B cell (primary cell): ENCODE results near the gene TSR2. TPM values are rescaled to one million over a fixed set of nuclear protein-coding genes. Genes with fewer than 3 reads are reported as not detected.

Source experiments
- ATAC-seq: fragments of 200-7000 bp; cut with Tn5 transposase; one replicate; pipeline ENCODE4 v1.10.0; 2021; ENCODE audit warnings: low read depth, mild to moderate bottlenecking, moderate number of reproducible peaks, moderate library complexity
- CTCF ChIA-PET: fragments of 350-600 bp; sonication (Branson Sonifier 250); formaldehyde crosslinking; loops from one replicate; lab custom pipeline; 2021; ENCODE audit warnings: antibody characterized with exemption, inconsistent platforms; lab: Charles Lee
- POLR2A ChIA-PET: fragments of 350-600 bp; sonication (Branson Sonifier 250); formaldehyde crosslinking; loops from one replicate; lab custom pipeline; 2021; ENCODE audit warnings: antibody characterized with exemption; lab: Charles Lee
- DNase-seq: peaks from one replicate; pipeline ENCODE4 v3.0.0; 2013
- H2AFZ ChIP-seq: 2 replicates; pipeline ENCODE4 v1.6.1; 2012; ENCODE audit warnings: mild to moderate bottlenecking, low read depth, low read length; ENCODE audit not compliant: insufficient read depth, poor library complexity, severe bottlenecking
- H3K27ac ChIP-seq, 2 donors: 1 replicate in 1 of 2; 2 replicates in 1 of 2; pipeline ENCODE4 v1.5.1; 2012 to 2013; ENCODE audit warnings: low read length in 2 of 2, mild to moderate bottlenecking in 2 of 2, moderate library complexity in 1 of 2
- H3K27me3 ChIP-seq, 4 experiments: fragments of 200-600 bp in 1 of 4; sonication (generic) in 1 of 4; replicated peaks in 1 of 4; 1 replicate in 2 of 4; 2 replicates in 2 of 4; pipeline versions ENCODE4 v1.6.1 to v1.7.0; 2013 to 2016; ENCODE audit warnings: low read length in 3 of 4, mild to moderate bottlenecking in 2 of 4, mixed read lengths in 1 of 4, moderate library complexity in 1 of 4; ENCODE audit not compliant: insufficient read depth in 4 of 4, control insufficient read depth in 3 of 4; ENCODE audit errors: control extremely low read depth in 1 of 4
- H3K36me3 ChIP-seq, 2 experiments: replicated peaks in 1 of 2; 1 replicate in 1 of 2; 2 replicates in 1 of 2; pipeline versions ENCODE4 v1.6.1 to v1.7.1; 2013; ENCODE audit warnings: low read length in 1 of 2; ENCODE audit not compliant: insufficient read depth in 2 of 2, control insufficient read depth in 1 of 2; ENCODE audit errors: control extremely low read depth in 1 of 2, extremely low read depth in 1 of 2
- H3K4me1 ChIP-seq, 2 donors: fragments of 200-600 bp in 1 of 2; sonication (generic) in 1 of 2; 1 replicate in 1 of 2; 2 replicates in 1 of 2; pipeline versions ENCODE4 v1.5.1 to v1.6.1; 2013 to 2017; ENCODE audit warnings: low read length in 2 of 2; ENCODE audit not compliant: control insufficient read depth in 2 of 2, insufficient read depth in 2 of 2
- H3K4me2 ChIP-seq: replicated peaks from 2 replicates; pipeline ENCODE3; 2012; ENCODE audit warnings: mild to moderate bottlenecking, low read depth, low read length; ENCODE audit not compliant: poor library complexity, severe bottlenecking
- H3K4me3 ChIP-seq, 5 experiments: fragments of 200-600 bp in 1 of 5; sonication (generic) in 1 of 5; 1 replicate in 3 of 5; 2 replicates in 2 of 5; pipeline versions ENCODE4 v1.5.1 to v1.7.0; 2011 to 2016; ENCODE audit warnings: low read length in 4 of 5, mild to moderate bottlenecking in 4 of 5, low read depth in 2 of 5, control low read depth in 1 of 5, moderate library complexity in 1 of 5; ENCODE audit not compliant: insufficient read depth in 1 of 5; ENCODE audit errors: control extremely low read depth in 1 of 5, extremely low read depth in 1 of 5
- H3K79me2 ChIP-seq: fragments of 200-600 bp; sonication (generic); one replicate; pipeline ENCODE4 v1.6.0; 2016; ENCODE audit warnings: low read length; ENCODE audit not compliant: control insufficient read depth, insufficient read depth
- H3K9ac ChIP-seq: fragments of 200-600 bp; sonication (generic); 2 replicates; pipeline ENCODE4 v1.6.1; 2017; ENCODE audit warnings: mild to moderate bottlenecking, low read length, moderate library complexity
- H3K9me3 ChIP-seq, 3 donors: one replicate each; pipeline versions ENCODE4 v1.6.1 to v1.7.1; 2013; ENCODE audit warnings: low read length in 2 of 3; ENCODE audit not compliant: control insufficient read depth in 2 of 3, insufficient read depth in 1 of 3; ENCODE audit errors: control extremely low read depth in 1 of 3
- H4K20me1 ChIP-seq: 2 replicates; pipeline ENCODE4 v1.6.0; 2012; ENCODE audit warnings: mild to moderate bottlenecking, low read length; ENCODE audit not compliant: insufficient read depth, control insufficient read depth, poor library complexity, severe bottlenecking
- H3K27ac Mint-ChIP-seq: one replicate; pipeline ENCODE4 v1.8.0; 2021; ENCODE audit warnings: mixed read lengths
- H3K27me3 Mint-ChIP-seq: one replicate; pipeline ENCODE4 v1.8.0; 2021; ENCODE audit warnings: mixed read lengths
- H3K4me1 Mint-ChIP-seq: one replicate; pipeline ENCODE4 v1.8.0; 2021; ENCODE audit warnings: mixed read lengths
- H3K4me3 Mint-ChIP-seq: one replicate; pipeline ENCODE4 v1.8.0; 2021; ENCODE audit warnings: mixed read lengths
- H3K9me3 Mint-ChIP-seq: one replicate; pipeline ENCODE4 v1.8.0; 2022; ENCODE audit warnings: mixed read lengths; ENCODE audit not compliant: insufficient read depth
- CTCF ChIP-seq: fragments of 200-600 bp; IDR thresholded peaks from one replicate; pipeline ENCODE4 v1.8.0; 2022; ENCODE audit warnings: antibody characterized with exemption, mild to moderate bottlenecking
- EZH2 ChIP-seq: IDR thresholded peaks from 2 replicates; pipeline ENCODE4 v1.6.1; 2012; ENCODE audit warnings: borderline replicate concordance, low read depth, mild to moderate bottlenecking, moderate library complexity, low read length; ENCODE audit not compliant: insufficient read depth, poor library complexity, severe bottlenecking
- WGBS: methylation state at CpG from one replicate; pipeline ENCODE4 v1.1.5; 2013; ENCODE audit warnings: missing lambda C conversion rate; ENCODE audit not compliant: insufficient coverage; 5-methylcytosine and 5-hydroxymethylcytosine counted together
- intact Hi-C: fragments of 100-400 bp; cut with micrococcal nuclease; formaldehyde crosslinking; loops from one replicate; pipeline ENCODE4 v1.10.0; 2022
- polyA plus RNA-seq: library from polyadenylated mRNA; depleted of rRNA; stranded (reverse); fragments of >200 nt; gene quantifications from 2 replicates; pipeline ENCODE4 v1.2.3, GENCODE V29; 2012
- total RNA-seq, 2 donors: library from RNA; stranded (reverse); fragments of 120-200 nt in 1 of 2; gene quantifications; 1 replicate in 1 of 2; 2 replicates in 1 of 2; pipeline versions ENCODE4 v1.2.3 to v1.2.4, GENCODE V29; 2013 to 2022

The TSR2 gene
- total and polyA plus RNA-seq, 2 donors (not counting 1 experiment from before 2014, with no cell fraction given), result 13.7 to 38.3 TPM

- Histone ChIP-seq H3K9ac (no peak overlapping the region), H3K4me2 (no peak overlapping the region), H3K4me3 (no peak overlapping the region), H4K20me1 (no peaks in the 10 kb centered on the region), H3K27me3 (no peaks in the 10 kb centered on the region), H3K9me3 (no peaks in the 10 kb centered on the region), H3K4me1 (no peaks in the 10 kb centered on the region), H3K79me2 (no peaks in the 10 kb centered on the region), H3K27ac (no peak overlapping the region), H2AFZ (no peak overlapping the region), H3K36me3 (no peaks in the 10 kb centered on the region)
- intact Hi-C loops, result no loop called here
- no peak overlapping the region for H3K27ac Mint-ChIP-seq
- no peak for DNase-seq
- TF ChIP-seq EZH2 (no peak), CTCF (no peak)
- no peak overlapping the region for H3K4me3 Mint-ChIP-seq
- no peaks in the 10 kb centered on the region for H3K4me1 Mint-ChIP-seq
- no peaks in the 10 kb centered on the region for H3K9me3 Mint-ChIP-seq
- no peak for ATAC-seq
- ChIA-PET POLR2A (no interaction called here), CTCF (no interaction called here)
- no peaks in the 10 kb centered on the region for H3K27me3 Mint-ChIP-seq
These were observed 9.7 kb upstream of the TSR2 start for GRCh38 chrX:54430519-54430918.

- CTCF ChIA-PET, result no interaction called here
- H4K20me1 ChIP-seq, result no peaks in the 10 kb centered on the region
- no peak overlapping the region for H3K27ac ChIP-seq
- POLR2A ChIA-PET, result no interaction called here
- intact Hi-C loops, result no loop called here
- H3K4me3 ChIP-seq, result no peak overlapping the region
- no peak overlapping the region for H3K27ac Mint-ChIP-seq
- no peak overlapping the region for H3K4me2 ChIP-seq
- no peak overlapping the region for H2AFZ ChIP-seq
- H3K36me3 ChIP-seq, result no peaks in the 10 kb centered on the region
- ATAC-seq (no peak), DNase-seq (no peak)
- no peak overlapping the region for H3K4me3 Mint-ChIP-seq
- H3K27me3 ChIP-seq, result no peaks in the 10 kb centered on the region
- peaks cover 4% of the 10 kb centered on the region for H3K4me1 Mint-ChIP-seq
- H3K9me3 ChIP-seq, result no peaks in the 10 kb centered on the region
- H3K27me3 Mint-ChIP-seq, result no peaks in the 10 kb centered on the region
- TF ChIP-seq CTCF, result no peak
- TF ChIP-seq EZH2, result no peak
- WGBS, result no CpG with 5 or more reads among the region's 2 CpGs
- peaks cover 4% of the 10 kb centered on the region for H3K79me2 ChIP-seq
- H3K9ac ChIP-seq, result no peak overlapping the region
- peaks cover 0 to 5% of the 10 kb centered on the region in 2 donors for H3K4me1 ChIP-seq
- H3K9me3 Mint-ChIP-seq, result no peaks in the 10 kb centered on the region
These were observed 5.1 kb upstream of the TSR2 start for GRCh38 chrX:54435121-54435520.
